Fibroblast of pulmonary artery (primary cell): Measurements from ENCODE around the gene PLEKHM1.

Experiments
- DNase-seq: peaks from one replicate; pipeline ENCODE4 v3.0.0-alpha.2; 2010; ENCODE audit warnings: low read depth
- H3K4me3 ChIP-seq: replicated peaks from 2 replicates; pipeline ENCODE4 v1.5.1; 2011; ENCODE audit warnings: low read depth, mild to moderate bottlenecking, control low read depth, low read length, moderate library complexity
- TF ChIP-seq, protein P1 (sequence below): IDR thresholded peaks from 2 replicates; pipeline ENCODE4 v1.5.1; 2011; ENCODE audit warnings: mild to moderate bottlenecking, control low read depth, low read length, inconsistent platforms; ENCODE audit errors: missing control alignments

PLEKHM1 gene

DNA sequence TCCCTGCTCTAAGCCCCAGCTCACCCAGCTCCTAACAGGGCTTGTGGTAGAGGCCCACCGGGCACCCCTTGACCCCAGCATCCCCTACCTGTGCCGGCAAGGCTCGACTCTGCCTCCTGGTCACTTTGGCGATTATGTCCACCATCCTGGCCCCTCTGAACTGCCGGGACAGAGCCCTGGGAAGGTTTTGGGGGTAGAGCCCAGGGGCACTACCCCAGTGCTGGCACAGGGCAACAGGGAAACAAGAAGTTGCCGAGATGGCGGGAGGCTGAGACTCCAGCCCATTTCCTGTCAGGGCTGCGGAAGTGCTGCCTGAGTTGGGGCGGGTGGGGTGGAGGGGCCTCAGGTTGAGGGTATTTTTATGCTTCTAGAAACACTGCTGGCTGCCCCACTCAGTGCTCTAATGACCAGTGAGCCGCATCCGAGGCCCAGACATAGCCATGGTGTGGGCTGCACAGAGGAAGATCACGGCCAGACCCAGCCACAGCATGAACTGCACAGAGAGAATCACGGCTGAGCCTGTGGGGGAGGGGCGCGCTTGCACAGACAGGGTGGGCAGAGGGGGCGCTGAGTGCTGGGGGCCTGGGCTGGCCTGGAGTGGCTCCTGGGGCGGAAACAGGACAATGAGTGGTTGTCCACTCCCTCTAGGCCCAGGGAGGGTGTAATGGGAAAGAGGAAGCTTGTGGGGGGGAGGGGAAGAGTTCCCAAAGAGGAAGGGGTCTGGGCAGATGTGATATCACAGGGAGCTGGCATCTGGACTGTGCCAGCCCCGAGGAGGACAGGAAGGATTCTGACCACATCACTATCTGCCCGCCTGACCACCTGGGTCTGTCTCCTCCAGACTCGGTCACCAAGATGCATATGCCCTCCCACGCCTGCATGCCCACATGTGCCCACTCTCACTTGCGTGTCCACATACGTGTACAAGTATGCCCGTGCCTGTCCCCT, 80.1 kb downstream of the PLEKHM1 start:
- DNase-seq: no peak
- TF ChIP-seq, protein P1, sequence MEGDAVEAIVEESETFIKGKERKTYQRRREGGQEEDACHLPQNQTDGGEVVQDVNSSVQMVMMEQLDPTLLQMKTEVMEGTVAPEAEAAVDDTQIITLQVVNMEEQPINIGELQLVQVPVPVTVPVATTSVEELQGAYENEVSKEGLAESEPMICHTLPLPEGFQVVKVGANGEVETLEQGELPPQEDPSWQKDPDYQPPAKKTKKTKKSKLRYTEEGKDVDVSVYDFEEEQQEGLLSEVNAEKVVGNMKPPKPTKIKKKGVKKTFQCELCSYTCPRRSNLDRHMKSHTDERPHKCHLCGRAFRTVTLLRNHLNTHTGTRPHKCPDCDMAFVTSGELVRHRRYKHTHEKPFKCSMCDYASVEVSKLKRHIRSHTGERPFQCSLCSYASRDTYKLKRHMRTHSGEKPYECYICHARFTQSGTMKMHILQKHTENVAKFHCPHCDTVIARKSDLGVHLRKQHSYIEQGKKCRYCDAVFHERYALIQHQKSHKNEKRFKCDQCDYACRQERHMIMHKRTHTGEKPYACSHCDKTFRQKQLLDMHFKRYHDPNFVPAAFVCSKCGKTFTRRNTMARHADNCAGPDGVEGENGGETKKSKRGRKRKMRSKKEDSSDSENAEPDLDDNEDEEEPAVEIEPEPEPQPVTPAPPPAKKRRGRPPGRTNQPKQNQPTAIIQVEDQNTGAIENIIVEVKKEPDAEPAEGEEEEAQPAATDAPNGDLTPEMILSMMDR: no peak
- H3K4me3 ChIP-seq: no peak overlapping the region

DNA sequence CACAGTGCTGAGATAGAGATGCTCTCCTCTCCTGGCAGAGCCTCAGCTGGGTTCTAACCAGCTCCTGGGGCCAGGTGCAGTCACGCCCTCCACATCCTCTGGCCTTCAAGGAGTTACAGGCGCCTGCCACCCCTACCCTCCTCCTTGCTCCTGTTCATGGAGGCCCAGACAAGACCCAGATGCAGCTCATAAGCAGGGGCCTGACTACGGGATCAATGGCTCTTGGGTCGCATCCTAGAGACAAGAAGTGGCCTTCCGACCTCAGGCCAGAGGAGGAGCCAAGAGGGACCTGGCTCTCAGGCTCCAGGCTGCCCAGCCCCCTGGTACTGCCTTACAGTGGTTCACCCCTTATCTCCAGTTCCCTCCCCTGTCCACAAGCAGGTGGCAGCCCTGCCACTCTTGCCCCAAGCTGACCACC, 80.9 kb downstream of the PLEKHM1 start:
- TF ChIP-seq, protein P1: no peak
- no peak overlapping the region for H3K4me3 ChIP-seq
- no peak for DNase-seq

DNA sequence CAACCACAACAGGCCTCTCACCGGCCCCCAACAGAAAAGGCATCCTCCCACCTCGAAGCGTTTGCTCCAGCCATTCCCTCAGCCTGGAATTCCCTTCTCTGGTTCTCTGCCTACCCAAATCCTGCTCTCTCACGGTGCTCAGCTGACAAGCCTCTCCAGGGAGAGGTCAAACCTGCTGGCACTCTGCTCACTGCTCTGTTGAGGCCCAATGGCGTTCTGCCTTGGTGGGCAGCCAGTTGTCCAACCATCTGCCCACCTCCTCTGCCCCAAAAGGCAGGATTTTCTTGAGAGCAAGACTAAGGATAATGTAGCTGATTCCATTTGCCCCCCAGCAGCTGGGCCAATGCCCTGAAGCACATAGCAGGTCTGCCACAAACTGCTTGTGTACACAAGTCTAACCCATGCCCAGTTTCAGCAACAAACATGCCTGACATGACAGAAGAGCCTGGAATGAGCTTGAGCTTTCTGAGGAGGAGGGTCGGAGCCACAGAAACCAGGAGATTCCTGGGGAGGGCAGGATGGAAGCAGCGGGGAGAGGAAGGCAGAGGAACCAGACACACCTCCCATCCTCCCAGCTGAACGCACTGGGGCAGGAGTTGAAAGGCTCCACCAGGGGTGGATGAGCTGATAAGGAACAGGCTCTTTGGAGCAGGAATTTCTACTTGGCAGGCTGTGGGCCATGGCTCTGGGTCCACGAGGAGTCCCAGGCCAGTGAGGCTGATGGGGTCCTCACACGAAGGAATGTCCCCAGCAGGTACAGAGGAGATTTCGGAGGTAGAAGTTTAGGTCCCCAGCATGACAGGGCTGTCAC, 81.7 kb downstream of the PLEKHM1 start:
- no peak overlapping the region for H3K4me3 ChIP-seq
- TF ChIP-seq, protein P1: no peak

GRCh38 chr17:45406107-45406506, 84.4 kb downstream of the PLEKHM1 start:
- DNase-seq: no peak
- H3K4me3 ChIP-seq: no peak overlapping the region
- TF ChIP-seq, protein P1: no peak

More for the DNA sequence above, 81.7 kb downstream of the PLEKHM1 start:
- no peak for DNase-seq

GRCh38 chr17:45405250-45406086, 85.1 kb downstream of the PLEKHM1 start:
- H3K4me3 ChIP-seq: no peak overlapping the region
- TF ChIP-seq, protein P1: no peak
- no peak for DNase-seq

DNA sequence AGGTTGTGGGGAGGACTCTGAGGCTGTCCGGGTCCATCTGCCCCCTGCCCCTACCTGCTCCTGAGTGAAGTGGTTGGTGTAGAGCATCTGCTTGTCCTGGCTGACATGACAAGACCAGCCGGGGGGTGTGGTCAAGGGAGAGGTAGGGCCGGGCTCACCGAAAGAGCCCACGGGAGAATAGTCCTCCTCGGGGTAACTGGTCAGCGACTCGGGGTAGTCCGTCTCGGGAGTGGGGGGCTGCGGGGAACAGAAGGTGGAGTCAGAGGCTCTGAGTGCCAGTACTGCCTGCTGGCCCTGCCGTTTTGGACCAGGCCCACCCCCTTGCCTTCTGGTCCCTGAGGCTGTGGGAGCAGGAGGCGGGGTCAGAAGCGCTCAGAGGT, 85.7 kb downstream of the PLEKHM1 start:
- DNase-seq: no peak
- TF ChIP-seq, protein P1: no peak
- H3K4me3 ChIP-seq: no peak overlapping the region
